NB4 (cell line): ENCODE measurements around the gene KIF21A.

ENCODE experiments used
- MYC ChIP-seq: IDR thresholded peaks from 2 replicates; pipeline ENCODE4 v1.6.1; 2011; ENCODE audit warnings: low read depth, low read length
- POLR2A ChIP-seq: IDR thresholded peaks from 2 replicates; pipeline ENCODE4 v1.6.1; 2011; ENCODE audit warnings: mild to moderate bottlenecking; ENCODE audit not compliant: insufficient read length; ENCODE audit errors: extremely low read depth
- TF ChIP-seq, protein P1 (sequence below): IDR thresholded peaks from one replicate; pipeline ENCODE4 v1.5.1; 2012; ENCODE audit warnings: low read depth, low read length
- TF ChIP-seq, protein P2 (sequence below): IDR thresholded peaks from 2 replicates; pipeline ENCODE4 v1.6.1; 2011; ENCODE audit warnings: low read depth, low read length

DNA sequence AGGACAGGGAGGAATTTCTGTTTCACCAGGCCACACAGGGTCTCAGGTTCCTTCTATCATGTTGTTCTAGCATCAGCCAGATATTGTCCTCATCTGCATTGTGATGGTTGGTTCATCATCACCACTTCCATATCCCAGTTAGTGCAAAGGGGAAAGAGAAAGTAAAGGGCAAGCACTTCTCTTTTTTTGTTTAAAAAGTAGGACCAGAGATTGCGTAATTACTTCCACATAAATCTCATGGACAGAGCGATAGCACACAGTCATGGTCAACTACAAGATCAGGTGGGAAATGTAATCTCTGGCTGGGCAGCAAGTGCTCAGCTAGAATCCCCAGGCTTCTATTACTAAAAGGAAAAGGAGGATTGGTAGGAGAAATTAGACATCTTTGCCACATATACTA, 155.1 kb downstream of the KIF21A start:
- TF ChIP-seq, protein P1, sequence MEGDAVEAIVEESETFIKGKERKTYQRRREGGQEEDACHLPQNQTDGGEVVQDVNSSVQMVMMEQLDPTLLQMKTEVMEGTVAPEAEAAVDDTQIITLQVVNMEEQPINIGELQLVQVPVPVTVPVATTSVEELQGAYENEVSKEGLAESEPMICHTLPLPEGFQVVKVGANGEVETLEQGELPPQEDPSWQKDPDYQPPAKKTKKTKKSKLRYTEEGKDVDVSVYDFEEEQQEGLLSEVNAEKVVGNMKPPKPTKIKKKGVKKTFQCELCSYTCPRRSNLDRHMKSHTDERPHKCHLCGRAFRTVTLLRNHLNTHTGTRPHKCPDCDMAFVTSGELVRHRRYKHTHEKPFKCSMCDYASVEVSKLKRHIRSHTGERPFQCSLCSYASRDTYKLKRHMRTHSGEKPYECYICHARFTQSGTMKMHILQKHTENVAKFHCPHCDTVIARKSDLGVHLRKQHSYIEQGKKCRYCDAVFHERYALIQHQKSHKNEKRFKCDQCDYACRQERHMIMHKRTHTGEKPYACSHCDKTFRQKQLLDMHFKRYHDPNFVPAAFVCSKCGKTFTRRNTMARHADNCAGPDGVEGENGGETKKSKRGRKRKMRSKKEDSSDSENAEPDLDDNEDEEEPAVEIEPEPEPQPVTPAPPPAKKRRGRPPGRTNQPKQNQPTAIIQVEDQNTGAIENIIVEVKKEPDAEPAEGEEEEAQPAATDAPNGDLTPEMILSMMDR: no peak
- TF ChIP-seq POLR2A: no peak
- TF ChIP-seq, protein P2, sequence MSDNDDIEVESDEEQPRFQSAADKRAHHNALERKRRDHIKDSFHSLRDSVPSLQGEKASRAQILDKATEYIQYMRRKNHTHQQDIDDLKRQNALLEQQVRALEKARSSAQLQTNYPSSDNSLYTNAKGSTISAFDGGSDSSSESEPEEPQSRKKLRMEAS: no peak
- no peak for TF ChIP-seq MYC
